Motor neuron (in vitro differentiated cells): ENCODE data around the gene ZBTB40. TPM values are rescaled to one million over a fixed set of nuclear protein-coding genes. Genes with fewer than 3 reads are reported as not detected.

ENCODE experiments used
- ATAC-seq, 8 experiments: fragments of 200-7000 bp; cut with Tn5 transposase; replicated peaks in 6 of 8; 2 replicates each; pipeline ENCODE4 v1.8.0; 2021; ENCODE audit warnings: mild to moderate bottlenecking in 8 of 8, moderate library complexity in 8 of 8
- H3K27ac ChIP-seq, 2 donors: fragments of 250-450 bp; sonication (Bioruptor Pico); 2 replicates each; pipeline ENCODE4 v1.9.0; 2021; ENCODE audit warnings: antibody characterized with exemption in 2 of 2, mild to moderate bottlenecking in 2 of 2, moderate library complexity in 1 of 2
- H3K4me1 ChIP-seq, 2 donors: fragments of 250-450 bp; sonication (Bioruptor Pico); replicated peaks in 1 of 2; 2 replicates each; pipeline ENCODE4 v1.6.1; 2021; ENCODE audit warnings: antibody characterized with exemption in 2 of 2, mild to moderate bottlenecking in 2 of 2, moderate library complexity in 1 of 2
- H3K4me3 ChIP-seq, 5 donors: fragments of 250-450 bp; sonication (Bioruptor Pico); 2 replicates each; pipeline ENCODE4 v1.9.0; 2021; ENCODE audit warnings: antibody characterized with exemption in 5 of 5, mild to moderate bottlenecking in 5 of 5, moderate library complexity in 4 of 5
- WGBS, 10 experiments: fragments of 450-650 bp; shearing (Covaris generic); methylation state at CpG; one replicate each; pipeline ENCODE4 v1.0.0; 2022; 5-methylcytosine and 5-hydroxymethylcytosine counted together
- in situ Hi-C, 9 experiments: fragments of 400-800 bp; cut with MboI; loops; one replicate each; pipeline ENCODE4 v1.15.0; 2021; ENCODE audit warnings: low sequenced_read_pairs in 9 of 9, low pct_unique_long_range_greater_than_20kb in 2 of 9; ENCODE audit not compliant: unreplicated experiment in 9 of 9
- total RNA-seq, 8 experiments: library from RNA; unstranded; fragments of 300-600 nt; gene quantifications; 2 replicates each; pipeline versions ENCODE4 v1.2.3 to v1.2.4, GENCODE V29; 2022

ZBTB40 gene
- total RNA-seq, 8 experiments from 2014 or later: 7.5 to 19.5 (median 12.1) TPM

GRCh38 chr1:22485431-22485830, 33.8 kb downstream of the ZBTB40 start:
- Histone ChIP-seq H3K4me3 (no peak overlapping the region), H3K4me1 (peaks cover 6 to 23% of the 10 kb centered on the region in 2 donors), H3K27ac (no peak overlapping the region)
- 87 to 100% (median 96%) methylated on average over 2 to 3 of the region's 3 CpGs for WGBS, 10 experiments
- ATAC-seq: no peak
- in situ Hi-C loops: no loop called here

- in situ Hi-C loops: no loop called here
- Histone ChIP-seq H3K4me1 (peaks cover 11 to 23% of the 10 kb centered on the region in 2 donors), H3K4me3 (no peak overlapping the region), H3K27ac (no peak overlapping the region)
- WGBS, 10 experiments: 68 to 100% (median 85%) methylated on average over 2 to 5 of the region's 5 CpGs
- no peak for ATAC-seq
Measured at GRCh38 chr1:22487781-22488180, 36.1 kb downstream of the ZBTB40 start.

DNA sequence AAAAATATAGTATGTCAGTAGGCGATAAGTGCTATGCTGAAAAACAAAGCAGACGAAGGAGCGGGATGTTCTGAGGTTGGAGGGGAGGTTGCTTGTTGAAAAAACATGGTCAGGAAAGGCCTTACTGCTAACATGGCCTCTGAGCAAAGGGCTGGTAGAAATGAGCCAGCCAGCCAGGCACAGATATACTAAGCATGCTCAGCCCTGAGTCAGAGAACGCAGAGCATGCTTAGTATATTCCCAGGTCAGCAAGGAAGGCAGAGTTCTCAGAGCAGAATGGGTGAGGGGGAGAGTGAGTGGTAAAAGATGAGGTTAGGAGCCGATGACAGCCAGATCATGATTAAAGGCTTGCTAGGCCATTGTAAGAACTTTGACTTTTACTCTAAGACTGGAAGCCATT, 36.7 kb downstream of the ZBTB40 start:
- WGBS, 10 experiments: 38 to 100% (median 80%) methylated on average over 1 to 5 of the region's 5 CpGs
- ATAC-seq: peak in 5 of 8 experiments; percentile 87 to 99 (median 95)
- H3K4me1 ChIP-seq: peaks cover 12 to 23% of the 10 kb centered on the region in 2 donors
- H3K4me3 ChIP-seq: no peak overlapping the region
- in situ Hi-C loops: no loop called here
- peak overlapping the region in 1 of 2 donors; percentile 11 for H3K27ac ChIP-seq

GRCh38 chr1:22489278-22489677, 37.6 kb downstream of the ZBTB40 start:
- ATAC-seq: no peak
- Histone ChIP-seq H3K4me3 (no peak overlapping the region), H3K27ac (no peak overlapping the region), H3K4me1 (peaks cover 12 to 23% of the 10 kb centered on the region in 2 donors)
- in situ Hi-C loops: no loop called here
- 65 to 100% (median 98%) methylated on average over 1 to 6 of the region's 6 CpGs for WGBS, 10 experiments

DNA sequence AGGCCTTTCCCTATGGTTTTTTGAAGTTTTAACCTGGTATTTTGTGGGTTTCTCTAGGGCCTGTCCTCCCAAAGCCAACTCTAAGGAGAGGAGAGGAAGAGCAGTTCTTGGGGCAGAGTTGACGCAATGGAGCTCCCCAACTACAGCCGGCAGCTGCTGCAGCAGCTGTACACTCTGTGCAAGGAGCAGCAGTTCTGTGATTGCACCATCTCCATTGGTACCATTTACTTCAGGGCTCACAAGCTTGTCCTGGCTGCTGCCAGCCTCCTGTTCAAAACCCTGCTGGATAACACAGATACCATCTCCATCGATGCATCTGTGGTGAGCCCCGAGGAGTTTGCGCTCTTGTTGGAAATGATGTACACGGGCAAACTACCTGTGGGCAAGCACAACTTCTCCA, 38.2 kb downstream of the ZBTB40 start:
- Histone ChIP-seq H3K4me1 (peaks cover 12 to 23% of the 10 kb centered on the region in 2 donors), H3K27ac (no peak overlapping the region), H3K4me3 (no peak overlapping the region)
- ATAC-seq: no peak
- in situ Hi-C loops: no loop called here
- WGBS, 10 experiments: 91 to 100% (median 94%) methylated on average over 3 to 6 of the region's 6 CpGs; no CpG with 5 or more reads in 5 of the 10 experiments

GRCh38 chr1:22490309-22490708, 38.7 kb downstream of the ZBTB40 start:
- no peak overlapping the region for H3K4me3 ChIP-seq
- in situ Hi-C loops: no loop called here
- no peak for ATAC-seq
- H3K4me1 ChIP-seq: peaks cover 12 to 23% of the 10 kb centered on the region in 2 donors
- H3K27ac ChIP-seq: no peak overlapping the region
- 60 to 100% (median 80%) methylated on average over 1 to 2 of the region's 2 CpGs; no CpG with 5 or more reads in 3 of the 10 experiments for WGBS, 10 experiments

DNA sequence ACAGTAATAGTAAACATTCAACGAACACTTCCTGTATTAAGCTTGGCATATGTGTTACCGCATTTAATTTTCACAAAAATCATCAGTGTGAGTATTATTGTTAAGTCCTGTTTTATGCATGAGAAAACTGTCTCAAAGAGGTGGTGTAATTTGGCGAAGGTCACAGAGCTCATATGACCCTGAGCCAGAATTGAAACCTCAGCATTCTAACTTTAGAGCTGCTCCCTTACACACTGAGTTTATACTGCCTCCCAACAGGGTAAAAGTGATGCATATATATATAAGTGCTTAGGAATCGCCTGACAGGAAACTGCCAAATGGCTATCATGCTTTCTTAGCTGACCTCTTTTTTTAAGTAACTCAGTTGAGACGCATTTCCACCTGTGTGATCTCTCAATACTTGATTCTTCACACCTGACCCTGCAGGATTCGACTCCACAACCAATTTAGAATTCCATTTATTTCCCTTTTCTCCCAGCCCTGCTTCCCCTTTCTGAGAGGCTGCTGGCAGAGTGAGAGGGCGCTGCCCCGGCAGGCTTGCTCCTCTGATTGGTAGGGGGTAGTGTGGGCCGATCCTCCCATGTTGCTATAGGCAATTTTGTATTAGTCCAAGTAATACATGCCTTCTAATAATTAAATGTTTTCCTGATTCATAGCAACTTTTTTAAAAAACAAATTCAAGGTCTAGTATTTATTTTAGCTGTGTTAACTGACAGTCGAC, 40.5 kb downstream of the ZBTB40 start:
- H3K27ac ChIP-seq: no peak overlapping the region
- WGBS, 10 experiments: 84 to 100% (median 89%) methylated on average over 2 to 10 of the region's 10 CpGs
- H3K4me1 ChIP-seq: peaks cover 12 to 20% of the 10 kb centered on the region in 2 donors
- no peak overlapping the region for H3K4me3 ChIP-seq
- in situ Hi-C loops: no loop called here
- no peak for ATAC-seq

DNA sequence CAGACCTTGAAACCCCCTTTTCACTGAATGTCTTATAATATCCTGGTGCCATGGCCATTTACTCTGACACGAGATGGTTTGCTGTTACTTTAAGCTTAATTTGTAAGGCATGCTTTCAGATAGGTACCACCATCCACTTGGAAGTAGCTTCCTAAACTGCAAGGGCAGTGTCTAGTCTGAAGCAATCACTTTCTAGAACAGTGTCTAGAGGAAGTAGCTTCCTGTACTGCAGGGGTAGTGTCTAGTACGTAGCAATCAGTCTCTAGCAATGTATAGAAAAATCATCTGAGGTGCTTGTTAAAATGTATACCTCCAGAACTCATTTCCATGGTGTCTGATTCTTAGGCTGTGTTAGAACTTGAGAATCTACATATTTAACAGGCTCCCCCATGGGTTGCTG, 42.5 kb downstream of the ZBTB40 start:
- no peak overlapping the region for H3K4me3 ChIP-seq
- WGBS, 10 experiments: 81 to 100% (median 88%) methylated on average over 1 to 2 of the region's 2 CpGs; no CpG with 5 or more reads in 3 of the 10 experiments
- ATAC-seq: no peak
- H3K4me1 ChIP-seq: peaks cover 0 to 5% of the 10 kb centered on the region in 2 donors
- in situ Hi-C loops: no loop called here
- no peak overlapping the region for H3K27ac ChIP-seq

- in situ Hi-C loops: no loop called here
- H3K4me3 ChIP-seq: no peak overlapping the region
- ATAC-seq: no peak
Measured at GRCh38 chr1:22494943-22495579, 43.4 kb downstream of the ZBTB40 start.

GRCh38 chr1:22496536-22497160, 45.0 kb downstream of the ZBTB40 start:
- Histone ChIP-seq H3K4me1 (peaks cover 19 to 21% of the 10 kb centered on the region in 2 donors), H3K4me3 (no peak overlapping the region), H3K27ac (no peak overlapping the region)
- WGBS, 10 experiments: 90 to 100% (median 94%) methylated on average over 3 to 7 of the region's 7 CpGs; no CpG with 5 or more reads in 3 of the 10 experiments
- in situ Hi-C loops: no loop called here
- no peak for ATAC-seq

More at GRCh38 chr1:22494943-22495579, 43.4 kb downstream of the ZBTB40 start:
- H3K27ac ChIP-seq: no peak overlapping the region
- H3K4me1 ChIP-seq: peaks cover 5 to 10% of the 10 kb centered on the region in 2 donors
- 75 to 97% (median 90%) methylated on average over 2 to 6 of the region's 6 CpGs for WGBS, 10 experiments

GRCh38 chr1:22498463-22498862, 46.8 kb downstream of the ZBTB40 start:
- ATAC-seq: peak in 1 of 8 experiments; percentile 30
- WGBS, 10 experiments: 33 to 100% (median 79%) methylated on average over 1 to 2 of the region's 2 CpGs; no CpG with 5 or more reads in 2 of the 10 experiments

DNA sequence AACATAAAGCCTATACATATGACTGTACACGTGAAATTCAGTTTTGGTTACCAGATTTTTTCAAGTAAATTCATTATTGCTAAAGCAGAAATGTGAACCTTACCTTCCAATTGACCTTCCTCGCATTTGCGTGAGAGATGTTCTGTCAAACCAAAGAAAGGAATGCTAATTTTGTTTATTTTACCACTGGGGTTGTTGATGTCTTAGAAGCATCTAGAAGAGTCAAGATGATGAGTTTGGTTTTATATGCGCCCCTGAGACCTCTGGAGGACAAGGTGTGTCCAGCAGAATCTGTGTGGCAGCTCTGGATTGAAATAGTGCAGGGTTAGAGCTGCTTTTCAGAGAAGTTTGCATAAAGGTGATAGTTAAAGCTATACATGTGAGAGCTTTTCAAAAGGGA, 48.4 kb downstream of the ZBTB40 start:
- Histone ChIP-seq H3K27ac (no peak overlapping the region), H3K4me3 (no peak overlapping the region), H3K4me1 (peaks cover 24 to 26% of the 10 kb centered on the region in 2 donors)
- peak; percentile 16 to 42 (median 32) for ATAC-seq
- in situ Hi-C loops: no loop called here
- 20 to 100% (median 47%) methylated on average over 1 to 4 of the region's 4 CpGs; no CpG with 5 or more reads in 1 of the 10 experiments for WGBS, 10 experiments

More at GRCh38 chr1:22498463-22498862, 46.8 kb downstream of the ZBTB40 start:
- Histone ChIP-seq H3K4me1 (peaks cover 20 to 24% of the 10 kb centered on the region in 2 donors), H3K4me3 (no peak overlapping the region), H3K27ac (no peak overlapping the region)
- in situ Hi-C loops: no loop called here

DNA sequence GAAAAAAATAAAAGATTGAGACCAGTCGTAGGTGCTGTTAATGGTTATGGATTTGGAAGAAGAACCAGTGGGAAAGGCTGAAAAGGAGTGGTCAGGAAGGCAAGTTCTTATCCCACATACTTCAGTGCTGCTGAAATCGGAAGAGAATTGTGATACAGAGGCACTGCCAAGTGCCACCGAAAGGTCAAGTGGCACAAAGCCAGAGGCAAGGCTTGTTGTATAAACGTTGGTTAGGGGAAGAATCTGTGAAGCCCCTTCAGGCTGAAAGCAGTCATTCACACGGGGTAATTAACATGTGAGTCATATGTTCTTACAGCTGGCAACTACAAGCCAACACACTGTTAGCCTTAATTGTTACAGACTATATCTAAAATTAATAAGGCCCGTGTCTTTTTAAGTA, 48.8 kb downstream of the ZBTB40 start:
- 0 to 30% (median 14%) methylated on average over 2 to 6 of the region's 6 CpGs for WGBS, 10 experiments
- ATAC-seq: peak; percentile 76 to 90 (median 84)

More for the DNA sequence above, 48.8 kb downstream of the ZBTB40 start:
- peaks cover 24 to 26% of the 10 kb centered on the region in 2 donors for H3K4me1 ChIP-seq
- in situ Hi-C loops: no loop called here
- H3K27ac ChIP-seq: no peak overlapping the region
- no peak overlapping the region for H3K4me3 ChIP-seq
